Fibroblast of lung (primary cell): ENCODE measurements around the gene BAG5. TPM values are rescaled to one million over a fixed set of nuclear protein-coding genes. Genes with fewer than 3 reads are reported as not detected.

ENCODE experiments used
- DNase-seq, 2 donors: peaks; one replicate each; pipeline versions ENCODE4 v3.0.0 to v3.0.0-alpha.2; 2010; ENCODE audit warnings: low read depth in 2 of 2
- H2AFZ ChIP-seq: 2 replicates; pipeline ENCODE4 v1.5.1; 2012; ENCODE audit warnings: low read length, control low read depth, inconsistent platforms
- H3K27ac ChIP-seq: 2 replicates; pipeline ENCODE4 v1.5.1; 2011; ENCODE audit warnings: low read length, control low read depth; ENCODE audit not compliant: insufficient read depth
- H3K27me3 ChIP-seq: 2 replicates; pipeline ENCODE4 v1.5.1; 2011; ENCODE audit warnings: mild to moderate bottlenecking, low read length; ENCODE audit not compliant: control insufficient read depth, insufficient read depth
- H3K36me3 ChIP-seq: 2 replicates; pipeline ENCODE4 v1.5.1; 2011; ENCODE audit warnings: low read length; ENCODE audit not compliant: control insufficient read depth, insufficient read depth
- H3K4me1 ChIP-seq: 2 replicates; pipeline ENCODE4 v1.5.1; 2011; ENCODE audit warnings: low read length; ENCODE audit not compliant: control insufficient read depth, insufficient read depth; ENCODE audit errors: extremely low read depth
- H3K4me2 ChIP-seq: 2 replicates; pipeline ENCODE4 v1.5.1; 2011; ENCODE audit warnings: low read length, control low read depth; ENCODE audit not compliant: insufficient read depth; ENCODE audit errors: extremely low read depth
- H3K4me3 ChIP-seq, 4 experiments: fragments of 200-600 bp in 1 of 4; sonication (generic) in 1 of 4; replicated peaks in 1 of 4; 2 replicates each; pipeline ENCODE4 v1.5.1; 2011 to 2016; ENCODE audit warnings: low read length in 4 of 4, low read depth in 3 of 4, mild to moderate bottlenecking in 3 of 4, control low read depth in 2 of 4, inconsistent platforms in 1 of 4, mixed read lengths in 1 of 4; ENCODE audit not compliant: insufficient read depth in 1 of 4; ENCODE audit errors: control extremely low read depth in 1 of 4
- H3K79me2 ChIP-seq: 2 replicates; pipeline ENCODE4 v1.5.1; 2012; ENCODE audit warnings: mild to moderate bottlenecking, low read length, inconsistent platforms; ENCODE audit not compliant: control insufficient read depth, insufficient read depth
- H3K9ac ChIP-seq: 2 replicates; pipeline ENCODE4 v1.5.1; 2011; ENCODE audit warnings: mild to moderate bottlenecking, low read length, control low read depth; ENCODE audit not compliant: insufficient read depth
- H3K9me3 ChIP-seq: 2 replicates; pipeline ENCODE4 v1.5.1; 2012; ENCODE audit warnings: low read depth, low read length; ENCODE audit not compliant: control insufficient read depth, insufficient read depth
- H4K20me1 ChIP-seq: 2 replicates; pipeline ENCODE4 v1.5.1; 2011; ENCODE audit warnings: low read length; ENCODE audit not compliant: control insufficient read depth, insufficient read depth; ENCODE audit errors: extremely low read depth
- CTCF ChIP-seq, 2 donors: IDR thresholded peaks in 1 of 2; conservative IDR thresholded peaks in 1 of 2; 1 replicate in 1 of 2; 2 replicates in 1 of 2; pipeline ENCODE4 v1.5.1; 2011 to 2012; ENCODE audit warnings: low read length in 2 of 2, control low read depth in 1 of 2, inconsistent platforms in 1 of 2, low read depth in 1 of 2, mild to moderate bottlenecking in 1 of 2
- EZH2 ChIP-seq: IDR thresholded peaks from 2 replicates; pipeline ENCODE4 v1.5.1; 2012; ENCODE audit warnings: low read length, control low read depth, mild to moderate bottlenecking; ENCODE audit errors: missing control alignments
- polyA plus RNA-seq, 2 donors: library from polyadenylated mRNA; depleted of rRNA in 1 of 2; stranded (reverse) in 1 of 2; unstranded in 1 of 2; fragments of >200 nt; gene quantifications; 2 replicates each; pipeline ENCODE4 v1.2.1, GENCODE V29; 2011 to 2012; ENCODE audit warnings: missing spikeins in 1 of 2
- total RNA-seq: library from RNA; depleted of rRNA; stranded (reverse); fragments of >200 nt; gene quantifications from 2 replicates; pipeline ENCODE4 v1.2.1, GENCODE V29; 2014

The BAG5 gene
- total and polyA plus RNA-seq, 2 donors (not counting 1 experiment from before 2014, with no cell fraction given) = 14.9 to 25.8 TPM

GRCh38 chr14:103524002-103524935 lies 38.2 kb downstream of the BAG5 start:
- Histone ChIP-seq H3K9ac (no peak overlapping the region), H3K9me3 (no peaks in the 10 kb centered on the region), H3K4me3 (no peak overlapping the region), H4K20me1 (no peaks in the 10 kb centered on the region), H3K4me1 (peaks cover 19% of the 10 kb centered on the region), H3K79me2 (peaks cover 2% of the 10 kb centered on the region), H3K27me3 (no peaks in the 10 kb centered on the region), H3K27ac (no peak overlapping the region), H2AFZ (no peak overlapping the region), H3K36me3 (no peaks in the 10 kb centered on the region), H3K4me2 (no peak overlapping the region)
- no peak for DNase-seq
- TF ChIP-seq EZH2 = no peak
- TF ChIP-seq CTCF (conservative IDR thresholded peaks at IDR 0.05 in 1 of 2, IDR thresholded peaks at IDR 0.05 in 1 of 2; ENCODE audit: low read depth in 1 of 2, low read length in 2 of 2) = no peak

- TF ChIP-seq CTCF (conservative IDR thresholded peaks at IDR 0.05 in 1 of 2, IDR thresholded peaks at IDR 0.05 in 1 of 2; ENCODE audit: low read depth in 1 of 2, low read length in 2 of 2) = no peak
- TF ChIP-seq EZH2 = no peak
- no peaks in the 10 kb centered on the region for H3K36me3 ChIP-seq
- H3K9me3 ChIP-seq = no peaks in the 10 kb centered on the region
- H4K20me1 ChIP-seq = no peaks in the 10 kb centered on the region
- H3K27ac ChIP-seq = no peak overlapping the region
- no peaks in the 10 kb centered on the region for H3K27me3 ChIP-seq
- H2AFZ ChIP-seq = no peak overlapping the region
- H3K4me3 ChIP-seq = no peak overlapping the region
- H3K4me2 ChIP-seq = no peak overlapping the region
- H3K79me2 ChIP-seq = no peaks in the 10 kb centered on the region
- no peak for DNase-seq
- peaks cover 21% of the 10 kb centered on the region for H3K4me1 ChIP-seq
- no peak overlapping the region for H3K9ac ChIP-seq
These were observed 38.9 kb downstream of the BAG5 start for GRCh38 chr14:103523575-103523954.

- peaks cover 20% of the 10 kb centered on the region for H3K4me1 ChIP-seq
- H3K79me2 ChIP-seq = no peaks in the 10 kb centered on the region
- no peak within 1 kb of the TSS for H2AFZ ChIP-seq
- peak within 1 kb of the TSS; percentile 46 for H3K9ac ChIP-seq
- H3K27me3 ChIP-seq = no peaks in the 10 kb centered on the region
- H3K36me3 ChIP-seq = no peaks in the 10 kb centered on the region
- H3K4me3 ChIP-seq = peak within 1 kb of the TSS; percentile 41 to 69 (median 57)
- no peak for TF ChIP-seq CTCF (conservative IDR thresholded peaks at IDR 0.05 in 1 of 2, IDR thresholded peaks at IDR 0.05 in 1 of 2; ENCODE audit: low read depth in 1 of 2, low read length in 2 of 2)
- TF ChIP-seq EZH2 = no peak
- H3K4me2 ChIP-seq = peak within 1 kb of the TSS; percentile 78
- peak; percentile 47 to 57 for DNase-seq
- no peak within 1 kb of the TSS for H3K27ac ChIP-seq
- H3K9me3 ChIP-seq = no peaks in the 10 kb centered on the region
- H4K20me1 ChIP-seq = no peaks in the 10 kb centered on the region
These were observed 39.5 kb downstream of the BAG5 start, which contains the start of gene CKB for GRCh38 chr14:103522649-103523574. Gene CKB (minus strand): TSS chr14:103522830. CDS start chr14:103522493, 337 bp downstream.
